Measurements from ENCODE around the gene TXK. TPM values are rescaled to one million over a fixed set of nuclear protein-coding genes. Genes with fewer than 3 reads are reported as not detected.
A peak's percentile ranks its signal among the peaks of the same experiment; 100 is the strongest.

The TXK gene
- total RNA-seq, 1 donor from 2014 or later, result 0.48 TPM

GRCh38 chr4:48051078-48051477, 83.0 kb downstream of the TXK start:
- no peak for DNase-seq (ENCODE audit: low spot score)

GRCh38 chr4:48049483-48049882, 84.6 kb downstream of the TXK start:
- DNase-seq (ENCODE audit: low spot score), result no peak

- no peak for DNase-seq (ENCODE audit: low spot score)
Observed at GRCh38 chr4:48047896-48048295, 86.2 kb downstream of the TXK start.

- DNase-seq (ENCODE audit: low spot score), result no peak
Observed at GRCh38 chr4:48047421-48047844, 86.6 kb downstream of the TXK start.

- DNase-seq (ENCODE audit: low spot score), result no peak
Observed at GRCh38 chr4:48046059-48046458, 88.0 kb downstream of the TXK start.

- DNase-seq (ENCODE audit: low spot score), result no peak
Observed at GRCh38 chr4:48044298-48044697, 89.8 kb downstream of the TXK start.

GRCh38 chr4:48043504-48043903, 90.5 kb downstream of the TXK start:
- DNase-seq (ENCODE audit: low spot score), result no peak

GRCh38 chr4:48042979-48043461, 91.0 kb downstream of the TXK start:
- no peak for DNase-seq (ENCODE audit: low spot score)

- DNase-seq (ENCODE audit: low spot score), result no peak
Observed at GRCh38 chr4:48041535-48042137, 92.4 kb downstream of the TXK start.

GRCh38 chr4:48039561-48039960, 94.5 kb downstream of the TXK start:
- DNase-seq (ENCODE audit: low spot score), result no peak

GRCh38 chr4:48038666-48039065, 95.4 kb downstream of the TXK start:
- DNase-seq (ENCODE audit: low spot score), result no peak

GRCh38 chr4:48037117-48037462, 97.0 kb downstream of the TXK start:
- no peak for DNase-seq (ENCODE audit: low spot score)

GRCh38 chr4:48035952-48036351, 98.1 kb downstream of the TXK start:
- no peak for DNase-seq (ENCODE audit: low spot score)

GRCh38 chr4:48033825-48034413, 100.1 kb downstream of the TXK start:
- DNase-seq (ENCODE audit: low spot score), result no peak

- DNase-seq (ENCODE audit: low spot score), result no peak
Observed at GRCh38 chr4:48033412-48033811, 100.6 kb downstream of the TXK start.

- no peak for DNase-seq (ENCODE audit: low spot score)
Observed at GRCh38 chr4:48032721-48033120, 101.3 kb downstream of the TXK start.

- DNase-seq (ENCODE audit: low spot score), result peak; percentile 96
Observed at GRCh38 chr4:48031802-48032525, 102.1 kb downstream of the TXK start.

- no peak for DNase-seq (ENCODE audit: low spot score)
Observed at GRCh38 chr4:48030470-48030869, 103.6 kb downstream of the TXK start.

GRCh38 chr4:48028696-48029095, 105.4 kb downstream of the TXK start:
- no peak for DNase-seq (ENCODE audit: low spot score)

- no peak for DNase-seq (ENCODE audit: low spot score)
Observed at GRCh38 chr4:48027653-48028052, 106.4 kb downstream of the TXK start.

GRCh38 chr4:48025005-48025404, 109.0 kb downstream of the TXK start:
- peak; percentile 47 for DNase-seq (ENCODE audit: low spot score)

- no peak for DNase-seq (ENCODE audit: low spot score)
Observed at GRCh38 chr4:48024522-48024921, 109.5 kb downstream of the TXK start.

- no peak for DNase-seq (ENCODE audit: low spot score)
Observed at GRCh38 chr4:48022192-48022799, 111.8 kb downstream of the TXK start.
